H9 (cell line): Measurements from ENCODE around the gene FOXG1. TPM values are rescaled to one million over a fixed set of nuclear protein-coding genes. Genes with fewer than 3 reads are reported as not detected.

Experiments
- DNase-seq: peaks from one replicate; pipeline ENCODE4 v3.0.0-alpha.2; 2017
- H2AFZ ChIP-seq: one replicate; pipeline ENCODE4 v1.6.1; 2013; ENCODE audit warnings: mild to moderate bottlenecking, low read length, control low read depth, moderate library complexity
- H2AK5ac ChIP-seq: 2 replicates; pipeline ENCODE4 v1.6.1; 2013; ENCODE audit warnings: low read length, control low read depth, mixed read lengths; ENCODE audit not compliant: insufficient read length
- H2BK120ac ChIP-seq: one replicate; pipeline ENCODE4 v1.6.1; 2013; ENCODE audit warnings: low read depth, mild to moderate bottlenecking, low read length, control low read depth, inconsistent platforms; ENCODE audit not compliant: poor library complexity, severe bottlenecking
- H2BK12ac ChIP-seq: 2 replicates; pipeline ENCODE4 v1.6.1; 2013; ENCODE audit warnings: low read length, control low read depth, mixed read lengths, low read depth; ENCODE audit not compliant: insufficient read length
- H2BK15ac ChIP-seq: 2 replicates; pipeline ENCODE4 v1.6.1; 2013; ENCODE audit warnings: low read depth, low read length, control low read depth
- H2BK20ac ChIP-seq: one replicate; pipeline ENCODE4 v1.6.1; 2013; ENCODE audit warnings: low read depth, mild to moderate bottlenecking, low read length, control low read depth, inconsistent platforms; ENCODE audit not compliant: poor library complexity, severe bottlenecking
- H2BK5ac ChIP-seq: 2 replicates; pipeline ENCODE4 v1.6.1; 2013; ENCODE audit warnings: low read length, control low read depth, mixed read lengths; ENCODE audit not compliant: insufficient read length
- H3K14ac ChIP-seq: 2 replicates; pipeline ENCODE4 v1.6.1; 2013; ENCODE audit warnings: low read length, control low read depth; ENCODE audit not compliant: insufficient read depth
- H3K18ac ChIP-seq: 2 replicates; pipeline ENCODE4 v1.6.1; 2013; ENCODE audit warnings: low read depth, mild to moderate bottlenecking, mixed read lengths, low read length, control low read depth; ENCODE audit not compliant: insufficient read length
- H3K23ac ChIP-seq: 2 replicates; pipeline ENCODE4 v1.6.1; 2013; ENCODE audit warnings: low read length, control low read depth, mixed read lengths, low read depth; ENCODE audit not compliant: insufficient read length
- H3K23me2 ChIP-seq: 2 replicates; pipeline ENCODE4 v1.6.1; 2013; ENCODE audit warnings: low read depth, mild to moderate bottlenecking, mixed read lengths, low read length, control low read depth; ENCODE audit not compliant: insufficient read length, poor library complexity, severe bottlenecking
- H3K27ac ChIP-seq: 2 replicates; pipeline ENCODE4 v1.5.1; 2013; ENCODE audit warnings: low read length, control low read depth, mixed read lengths, low read depth; ENCODE audit not compliant: insufficient read length
- H3K27me3 ChIP-seq: 2 replicates; pipeline ENCODE4 v1.6.1; 2013; ENCODE audit warnings: low read length, control low read depth, inconsistent platforms; ENCODE audit not compliant: insufficient read depth
- H3K4ac ChIP-seq: 2 replicates; pipeline ENCODE4 v1.6.1; 2013; ENCODE audit warnings: low read depth, mild to moderate bottlenecking, control low read depth, inconsistent platforms, low read length, moderate library complexity
- H3K4me1 ChIP-seq: 2 replicates; pipeline ENCODE4 v1.6.1; 2013; ENCODE audit warnings: low read length, control low read depth, inconsistent platforms; ENCODE audit not compliant: insufficient read depth
- H3K4me2 ChIP-seq: 2 replicates; pipeline ENCODE4 v1.6.1; 2013; ENCODE audit warnings: low read length, control low read depth, mixed read lengths; ENCODE audit not compliant: insufficient read length, insufficient read depth
- H3K56ac ChIP-seq: 2 replicates; pipeline ENCODE4 v1.6.1; 2013; ENCODE audit warnings: low read depth, mild to moderate bottlenecking, mixed read lengths, low read length, control low read depth; ENCODE audit not compliant: insufficient read length
- H3K79me1 ChIP-seq: 2 replicates; pipeline ENCODE4 v1.6.1; 2013; ENCODE audit warnings: low read depth, mild to moderate bottlenecking, moderate library complexity, low read length, control low read depth, inconsistent platforms; ENCODE audit not compliant: insufficient read depth, poor library complexity, severe bottlenecking
- H3K79me2 ChIP-seq: 2 replicates; pipeline ENCODE4 v1.6.1; 2013; ENCODE audit warnings: low read length, control low read depth, inconsistent platforms; ENCODE audit not compliant: insufficient read depth
- H3K9ac ChIP-seq: 2 replicates; pipeline ENCODE4 v1.6.1; 2013; ENCODE audit warnings: low read length, control low read depth, mixed read lengths; ENCODE audit not compliant: insufficient read length; ENCODE audit errors: extremely low read depth
- H3K9me3 ChIP-seq: one replicate; pipeline ENCODE4 v1.6.1; 2013; ENCODE audit warnings: low read depth, low read length, inconsistent platforms; ENCODE audit not compliant: control insufficient read depth
- H3T11ph ChIP-seq: one replicate; pipeline ENCODE4 v1.6.1; 2013; ENCODE audit warnings: mild to moderate bottlenecking, low read length, control low read depth, inconsistent platforms
- H4K20me1 ChIP-seq: one replicate; pipeline ENCODE4 v1.6.1; 2013; ENCODE audit not compliant: control insufficient read depth, insufficient read length, insufficient read depth
- H4K5ac ChIP-seq: 2 replicates; pipeline ENCODE4 v1.6.1; 2013; ENCODE audit warnings: low read depth, mild to moderate bottlenecking, mixed read lengths, low read length, control low read depth; ENCODE audit not compliant: insufficient read length
- H4K8ac ChIP-seq: replicated peaks from 2 replicates; pipeline ENCODE4 v1.6.1; 2013; ENCODE audit warnings: low read length, control low read depth, mixed read lengths, low read depth; ENCODE audit not compliant: insufficient read length
- H4K91ac ChIP-seq: 2 replicates; pipeline ENCODE4 v1.6.1; 2013; ENCODE audit warnings: low read depth, mild to moderate bottlenecking, moderate library complexity, mixed read lengths, low read length, control low read depth; ENCODE audit not compliant: insufficient read length
- H3K27ac Mint-ChIP-seq, 3 experiments: 2 replicates in 2 of 3; 3 replicates in 1 of 3; pipeline ENCODE4 v1.8.0; 2020 to 2021; ENCODE audit warnings: mixed read lengths in 3 of 3, mild to moderate bottlenecking in 1 of 3, moderate library complexity in 1 of 3
- H3K27me3 Mint-ChIP-seq: 2 replicates; pipeline ENCODE4 v1.8.0; 2021; ENCODE audit warnings: low read depth, mild to moderate bottlenecking, moderate library complexity, mixed read lengths
- H3K36me3 Mint-ChIP-seq, 3 experiments: 2 replicates in 2 of 3; 3 replicates in 1 of 3; pipeline ENCODE4 v1.8.0; 2020 to 2021; ENCODE audit warnings: low read depth in 3 of 3, mixed read lengths in 3 of 3; ENCODE audit not compliant: insufficient read depth in 1 of 3
- H3K4me1 Mint-ChIP-seq, 2 experiments: 2 replicates each; pipeline ENCODE4 v1.8.0; 2020; ENCODE audit warnings: mixed read lengths in 2 of 2
- H3K4me3 Mint-ChIP-seq, 2 experiments: 2 replicates in 1 of 2; 3 replicates in 1 of 2; pipeline ENCODE4 v1.8.0; 2020 to 2021; ENCODE audit warnings: mild to moderate bottlenecking in 2 of 2, mixed read lengths in 2 of 2, moderate library complexity in 1 of 2
- H3K9me3 Mint-ChIP-seq, 2 experiments: 2 replicates in 1 of 2; 3 replicates in 1 of 2; pipeline ENCODE4 v1.8.0; 2020; ENCODE audit warnings: mild to moderate bottlenecking in 2 of 2, mixed read lengths in 2 of 2, moderate library complexity in 1 of 2
- WGBS: extraction: QIAGEN DNeasy Blood & Tissue Kit; methylation state at CpG from one replicate; pipeline ENCODE4 v1.1.7; 2013; ENCODE audit warnings: missing lambda C conversion rate, low lambda C conversion rate, mixed read lengths; ENCODE audit not compliant: insufficient read length; ENCODE audit errors: extremely low coverage; 5-methylcytosine and 5-hydroxymethylcytosine counted together
- long read RNA-seq: library from polyadenylated mRNA; unstranded; transcript quantifications from one replicate; pipeline ENCODE4 v2.0.0, GENCODE V29; 2020
- total RNA-seq: library from RNA; stranded (reverse); gene quantifications from 2 replicates; pipeline ENCODE4 v1.2.1, GENCODE V29; 2021
- TF ChIP-seq, protein P1 (sequence below): fragments of 200-600 bp; sonication (generic); conservative IDR thresholded peaks from 3 replicates; pipeline ENCODE4 v1.8.0; 2021; ENCODE audit warnings: antibody characterized with exemption, mild to moderate bottlenecking

The FOXG1 gene
- total RNA-seq, result 0.07 and 0.11 TPM in 2 replicates
- long read RNA-seq, result 0 reads

- Histone ChIP-seq H3K4me2 (peak within 1 kb of the TSS; percentile 96), H2AFZ (peak within 1 kb of the TSS; percentile 27)
- no CpG with 5 or more reads among the region's 58 CpGs for WGBS
These were observed at the start of gene FOXG1 for GRCh38 chr14:28766469-28766955. TSS of gene FOXG1 (plus strand) at chr14:28766787. CDS start at chr14:28767280, 493 bp downstream.

More at GRCh38 chr14:28766469-28766955, at the start of gene FOXG1:
- no peak within 1 kb of the TSS for H2BK15ac ChIP-seq
- no peak within 1 kb of the TSS for H3K14ac ChIP-seq
- Mint-ChIP-seq H3K9me3 (peaks cover 4 to 7% of the 10 kb centered on the region in 2 experiments; a peak in 3 of 5 replicates), H3K27ac (no peak within 1 kb of the TSS; a peak in 2 of 7 replicates), H3K27me3 (peaks cover 95% of the 10 kb centered on the region), H3K4me1 (peaks cover 12 to 40% of the 10 kb centered on the region in 2 experiments), H3K4me3 (peak within 1 kb of the TSS; percentile 80 to 86), H3K36me3 (no peaks in the 10 kb centered on the region)
- H2AK5ac ChIP-seq, result no peak within 1 kb of the TSS
- no peaks in the 10 kb centered on the region for H4K20me1 ChIP-seq
- DNase-seq, result peak; percentile 87
- no peak within 1 kb of the TSS for H3K56ac ChIP-seq
- H2BK5ac ChIP-seq, result no peak within 1 kb of the TSS
- TF ChIP-seq, protein P1, sequence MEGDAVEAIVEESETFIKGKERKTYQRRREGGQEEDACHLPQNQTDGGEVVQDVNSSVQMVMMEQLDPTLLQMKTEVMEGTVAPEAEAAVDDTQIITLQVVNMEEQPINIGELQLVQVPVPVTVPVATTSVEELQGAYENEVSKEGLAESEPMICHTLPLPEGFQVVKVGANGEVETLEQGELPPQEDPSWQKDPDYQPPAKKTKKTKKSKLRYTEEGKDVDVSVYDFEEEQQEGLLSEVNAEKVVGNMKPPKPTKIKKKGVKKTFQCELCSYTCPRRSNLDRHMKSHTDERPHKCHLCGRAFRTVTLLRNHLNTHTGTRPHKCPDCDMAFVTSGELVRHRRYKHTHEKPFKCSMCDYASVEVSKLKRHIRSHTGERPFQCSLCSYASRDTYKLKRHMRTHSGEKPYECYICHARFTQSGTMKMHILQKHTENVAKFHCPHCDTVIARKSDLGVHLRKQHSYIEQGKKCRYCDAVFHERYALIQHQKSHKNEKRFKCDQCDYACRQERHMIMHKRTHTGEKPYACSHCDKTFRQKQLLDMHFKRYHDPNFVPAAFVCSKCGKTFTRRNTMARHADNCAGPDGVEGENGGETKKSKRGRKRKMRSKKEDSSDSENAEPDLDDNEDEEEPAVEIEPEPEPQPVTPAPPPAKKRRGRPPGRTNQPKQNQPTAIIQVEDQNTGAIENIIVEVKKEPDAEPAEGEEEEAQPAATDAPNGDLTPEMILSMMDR, result no peak
- H3K27ac ChIP-seq, result no peak within 1 kb of the TSS
- no peak within 1 kb of the TSS for H3K4ac ChIP-seq
- H3K9ac ChIP-seq, result no peak within 1 kb of the TSS
- H3K23ac ChIP-seq, result no peak within 1 kb of the TSS
- no peak within 1 kb of the TSS for H2BK120ac ChIP-seq
- H4K8ac ChIP-seq, result no peak within 1 kb of the TSS
- no peaks in the 10 kb centered on the region for H3K9me3 ChIP-seq
- no peak within 1 kb of the TSS for H4K91ac ChIP-seq
- H4K5ac ChIP-seq, result no peak within 1 kb of the TSS
- peak within 1 kb of the TSS; percentile 4 for H3K18ac ChIP-seq
- H3K79me2 ChIP-seq, result no peaks in the 10 kb centered on the region
- H3K79me1 ChIP-seq, result no peaks in the 10 kb centered on the region
- peaks cover 10% of the 10 kb centered on the region for H3K23me2 ChIP-seq
- H3K27me3 ChIP-seq, result peaks cover 63% of the 10 kb centered on the region
- H2BK20ac ChIP-seq, result no peak within 1 kb of the TSS
- H3K4me1 ChIP-seq, result no peaks in the 10 kb centered on the region
- no peak within 1 kb of the TSS for H3T11ph ChIP-seq
- no peak within 1 kb of the TSS for H2BK12ac ChIP-seq
